Mesenchymal stem cell (in vitro differentiated cells and primary cell): ENCODE measurements around the gene HIVEP3.
A peak's percentile ranks its signal among the peaks of the same experiment; 100 is the strongest.

Experiments
- DNase-seq: peaks from one replicate; pipeline ENCODE4 v3.0.0-alpha.2; 2013
- H2AFZ ChIP-seq: one replicate; pipeline ENCODE4 v1.6.1; 2013; ENCODE audit warnings: low read depth, mild to moderate bottlenecking, control low read depth, inconsistent platforms, low read length, moderate library complexity
- H2AK5ac ChIP-seq: 2 replicates; pipeline ENCODE4 v1.6.1; 2013; ENCODE audit warnings: low read length, moderate library complexity, mild to moderate bottlenecking, inconsistent platforms; ENCODE audit not compliant: severe bottlenecking
- H2BK120ac ChIP-seq: one replicate; pipeline ENCODE4 v1.6.1; 2013; ENCODE audit warnings: low read depth, mild to moderate bottlenecking, inconsistent platforms, low read length, moderate library complexity
- H2BK12ac ChIP-seq, 2 experiments: one replicate each; pipeline ENCODE4 v1.6.1; 2013; ENCODE audit warnings: inconsistent platforms in 2 of 2, low read length in 2 of 2, mild to moderate bottlenecking in 2 of 2, moderate library complexity in 2 of 2, control low read depth in 1 of 2
- H2BK15ac ChIP-seq: one replicate; pipeline ENCODE4 v1.6.1; 2013; ENCODE audit warnings: mild to moderate bottlenecking, low read depth, inconsistent platforms; ENCODE audit not compliant: poor library complexity, severe bottlenecking
- H2BK5ac ChIP-seq: 2 replicates; pipeline ENCODE4 v1.6.1; 2013; ENCODE audit warnings: low read depth, mild to moderate bottlenecking, low read length, control low read depth, inconsistent platforms; ENCODE audit not compliant: poor library complexity, severe bottlenecking
- H3K14ac ChIP-seq, 2 experiments: one replicate each; pipeline ENCODE4 v1.6.1; 2013; ENCODE audit warnings: inconsistent platforms in 2 of 2, low read length in 2 of 2, control low read depth in 1 of 2, mild to moderate bottlenecking in 1 of 2, moderate library complexity in 1 of 2
- H3K18ac ChIP-seq, 2 experiments: one replicate each; pipeline ENCODE4 v1.6.1; 2013; ENCODE audit warnings: inconsistent platforms in 2 of 2, low read length in 2 of 2, control low read depth in 1 of 2, low read depth in 1 of 2, mild to moderate bottlenecking in 1 of 2
- H3K23ac ChIP-seq, 2 experiments: one replicate each; pipeline ENCODE4 v1.6.1; 2013; ENCODE audit warnings: inconsistent platforms in 2 of 2, low read length in 2 of 2, mild to moderate bottlenecking in 2 of 2, moderate library complexity in 2 of 2, control low read depth in 1 of 2
- H3K27ac ChIP-seq: 2 replicates; pipeline ENCODE4 v1.5.1; 2013; ENCODE audit warnings: mild to moderate bottlenecking, moderate library complexity, low read length, control low read depth, inconsistent platforms; ENCODE audit not compliant: poor library complexity, severe bottlenecking
- H3K27me3 ChIP-seq, 2 experiments: 2 replicates each; pipeline versions ENCODE4 v1.6.1 to v1.7.0; 2013; ENCODE audit warnings: low read length in 2 of 2, mild to moderate bottlenecking in 2 of 2, moderate library complexity in 2 of 2, control low read depth in 1 of 2, inconsistent platforms in 1 of 2; ENCODE audit not compliant: control insufficient read depth in 1 of 2, insufficient read depth in 1 of 2
- H3K36me3 ChIP-seq, 2 experiments: 2 replicates each; pipeline versions ENCODE4 v1.6.1 to v1.7.0; 2013; ENCODE audit warnings: low read length in 2 of 2, control low read depth in 1 of 2, inconsistent platforms in 1 of 2, low read depth in 1 of 2, mild to moderate bottlenecking in 1 of 2; ENCODE audit not compliant: insufficient read depth in 2 of 2, control insufficient read depth in 1 of 2
- H3K4ac ChIP-seq, 2 experiments: one replicate each; pipeline ENCODE4 v1.6.1; 2013; ENCODE audit warnings: inconsistent platforms in 2 of 2, low read length in 2 of 2, mild to moderate bottlenecking in 2 of 2, moderate library complexity in 2 of 2, control low read depth in 1 of 2, low read depth in 1 of 2
- H3K4me1 ChIP-seq: 2 replicates; pipeline ENCODE4 v1.6.1; 2013; ENCODE audit warnings: low read depth, low read length, control low read depth; ENCODE audit not compliant: control insufficient read depth, insufficient read depth
- H3K4me2 ChIP-seq: 2 replicates; pipeline ENCODE4 v1.6.1; 2013; ENCODE audit warnings: low read length, mild to moderate bottlenecking, inconsistent platforms; ENCODE audit not compliant: poor library complexity, severe bottlenecking
- H3K4me3 ChIP-seq, 2 experiments: 2 replicates each; pipeline versions ENCODE4 v1.5.1 to v1.7.0; 2013; ENCODE audit warnings: low read length in 2 of 2, mild to moderate bottlenecking in 2 of 2, control low read depth in 1 of 2, low read depth in 1 of 2; ENCODE audit not compliant: insufficient read depth in 1 of 2
- H3K79me1 ChIP-seq: replicated peaks from 2 replicates; pipeline ENCODE4 v1.6.1; 2013; ENCODE audit warnings: mild to moderate bottlenecking, control low read depth, low read length, inconsistent platforms; ENCODE audit not compliant: poor library complexity, severe bottlenecking
- H3K9ac ChIP-seq: 2 replicates; pipeline ENCODE4 v1.7.0; 2013; ENCODE audit warnings: mild to moderate bottlenecking, low read length, moderate library complexity
- H3K9me3 ChIP-seq: 2 replicates; pipeline ENCODE4 v1.7.0; 2013; ENCODE audit warnings: mild to moderate bottlenecking, low read length; ENCODE audit not compliant: control insufficient read depth
- H4K8ac ChIP-seq: one replicate; pipeline ENCODE4 v1.6.1; 2013; ENCODE audit warnings: inconsistent platforms, mild to moderate bottlenecking, low read length, moderate library complexity
- H4K91ac ChIP-seq: one replicate; pipeline ENCODE4 v1.6.1; 2013; ENCODE audit warnings: mild to moderate bottlenecking, low read length, inconsistent platforms
- WGBS: methylation state at CpG from one replicate; pipeline ENCODE4 v1.1.7; 2013; ENCODE audit warnings: mixed read lengths; 5-methylcytosine and 5-hydroxymethylcytosine counted together

The HIVEP3 gene

DNA sequence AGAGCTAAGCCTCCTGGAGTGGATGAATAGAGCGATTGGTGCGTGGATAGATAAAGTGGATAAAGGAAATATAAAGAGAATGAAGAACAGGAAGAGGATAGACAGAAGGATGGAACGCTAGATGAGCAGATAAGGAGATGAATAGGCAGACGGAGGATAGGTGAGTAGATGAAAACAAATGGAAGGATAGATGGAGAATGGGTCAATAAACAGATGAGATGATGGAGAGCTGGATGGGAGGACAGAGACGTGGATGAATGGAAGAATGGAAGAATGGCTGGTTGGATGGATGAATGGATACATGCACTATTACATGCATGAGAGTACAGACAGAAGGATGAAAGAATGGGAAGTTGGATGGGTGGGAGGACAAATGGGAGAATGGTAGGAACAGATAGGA lies 399.1 kb downstream of the HIVEP3 start:
- H2BK120ac ChIP-seq, result no peak overlapping the region
- peaks cover 0 to 23% of the 10 kb centered on the region in 2 experiments for H3K27me3 ChIP-seq
- no peak overlapping the region for H4K8ac ChIP-seq
- no peaks in the 10 kb centered on the region for H3K9me3 ChIP-seq
- H2BK15ac ChIP-seq, result no peak overlapping the region
- H3K9ac ChIP-seq, result no peak overlapping the region
- H4K91ac ChIP-seq, result no peak overlapping the region
- no peak overlapping the region for H3K4me2 ChIP-seq
- peaks cover 0 to 28% of the 10 kb centered on the region in 2 experiments for H3K36me3 ChIP-seq
- no peak overlapping the region for H3K4me3 ChIP-seq
- no peak overlapping the region for H3K23ac ChIP-seq
- H3K79me1 ChIP-seq, result no peaks in the 10 kb centered on the region
- WGBS, result 92% methylated on average over 4 of the region's 5 CpGs
- no peak overlapping the region for H3K4ac ChIP-seq
- peaks cover 18% of the 10 kb centered on the region for H3K4me1 ChIP-seq
- H2AFZ ChIP-seq, result no peak overlapping the region
- no peak overlapping the region for H2BK5ac ChIP-seq
- H3K27ac ChIP-seq, result no peak overlapping the region
- no peak overlapping the region for H2AK5ac ChIP-seq
- H2BK12ac ChIP-seq, result no peak overlapping the region
- H3K14ac ChIP-seq, result no peak overlapping the region
- no peak for DNase-seq
- H3K18ac ChIP-seq, result no peak overlapping the region

DNA sequence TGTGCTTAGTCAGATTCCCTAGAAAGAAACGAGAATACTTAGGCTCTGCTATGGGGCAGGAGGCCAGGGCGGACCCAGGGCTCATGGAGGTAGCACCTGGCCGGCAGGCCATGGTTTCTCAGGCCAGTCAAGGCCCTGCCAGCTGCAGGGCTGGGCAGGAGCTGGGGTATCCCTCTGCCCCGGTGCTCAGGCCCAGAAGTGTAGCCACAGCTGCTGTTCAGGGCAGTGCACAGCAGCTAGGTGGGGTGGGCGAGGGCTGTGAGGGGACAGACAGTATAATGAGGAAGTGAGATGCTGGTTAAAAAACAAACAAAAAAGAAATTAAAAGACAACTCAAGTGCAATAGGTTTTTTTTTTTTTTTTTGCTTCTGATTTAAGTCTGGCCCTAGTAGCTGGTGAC lies 400.3 kb downstream of the HIVEP3 start:
- Histone ChIP-seq H2BK15ac (no peak overlapping the region), H3K23ac (no peak overlapping the region), H3K18ac (no peak overlapping the region)

DNA sequence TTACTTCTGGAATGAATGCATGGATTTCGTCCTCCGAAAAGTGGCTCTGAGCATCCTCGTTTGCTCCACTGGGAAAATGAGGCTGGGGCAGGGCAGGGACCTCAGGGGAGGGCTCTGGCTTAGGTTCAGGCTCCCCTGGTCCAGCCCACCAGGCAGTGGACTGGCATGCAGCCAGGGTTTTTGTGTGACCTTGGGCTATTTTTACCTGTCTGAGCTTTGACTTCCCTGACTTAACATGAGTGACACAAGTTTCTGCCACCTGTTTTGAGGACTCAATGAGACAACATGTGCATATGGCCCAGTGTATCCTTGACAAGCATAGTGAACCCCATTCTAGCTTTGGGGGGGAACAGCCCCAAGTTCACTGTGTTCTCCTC lies 401.7 kb downstream of the HIVEP3 start:
- Histone ChIP-seq H3K79me1 (no peaks in the 10 kb centered on the region), H2BK12ac (no peak overlapping the region), H2BK15ac (no peak overlapping the region), H2BK120ac (no peak overlapping the region), H2AFZ (no peak overlapping the region), H3K18ac (no peak overlapping the region), H3K4me1 (peaks cover 15% of the 10 kb centered on the region), H3K36me3 (peaks cover 0 to 25% of the 10 kb centered on the region in 2 experiments), H4K8ac (no peak overlapping the region), H2BK5ac (no peak overlapping the region), H3K27ac (no peak overlapping the region), H2AK5ac (no peak overlapping the region), H3K4me2 (no peak overlapping the region), H3K4ac (no peak overlapping the region), H3K9ac (no peak overlapping the region), H3K23ac (no peak overlapping the region), H3K27me3 (peaks cover 0 to 23% of the 10 kb centered on the region in 2 experiments), H3K4me3 (no peak overlapping the region), H4K91ac (no peak overlapping the region), H3K14ac (no peak overlapping the region), H3K9me3 (no peaks in the 10 kb centered on the region)
- no peak for DNase-seq
- whole genome bisulfite sequencing, result 81% methylated on average over 3 of the region's 3 CpGs

More for the DNA sequence above, 400.3 kb downstream of the HIVEP3 start:
- 87% methylated on average over 4 of the region's 5 CpGs for WGBS
- Histone ChIP-seq H2BK12ac (no peak overlapping the region), H3K4me2 (no peak overlapping the region), H2BK5ac (no peak overlapping the region), H3K4me3 (no peak overlapping the region), H3K4me1 (peaks cover 15% of the 10 kb centered on the region), H3K9ac (no peak overlapping the region), H3K27ac (no peak overlapping the region), H3K14ac (no peak overlapping the region), H3K36me3 (peaks cover 0 to 20% of the 10 kb centered on the region in 2 experiments), H3K9me3 (no peaks in the 10 kb centered on the region), H3K4ac (no peak overlapping the region), H3K27me3 (peaks cover 0 to 23% of the 10 kb centered on the region in 2 experiments), H2AK5ac (no peak overlapping the region), H4K8ac (no peak overlapping the region), H3K79me1 (no peaks in the 10 kb centered on the region), H4K91ac (no peak overlapping the region), H2BK120ac (no peak overlapping the region), H2AFZ (no peak overlapping the region)
- DNase-seq, result no peak

DNA sequence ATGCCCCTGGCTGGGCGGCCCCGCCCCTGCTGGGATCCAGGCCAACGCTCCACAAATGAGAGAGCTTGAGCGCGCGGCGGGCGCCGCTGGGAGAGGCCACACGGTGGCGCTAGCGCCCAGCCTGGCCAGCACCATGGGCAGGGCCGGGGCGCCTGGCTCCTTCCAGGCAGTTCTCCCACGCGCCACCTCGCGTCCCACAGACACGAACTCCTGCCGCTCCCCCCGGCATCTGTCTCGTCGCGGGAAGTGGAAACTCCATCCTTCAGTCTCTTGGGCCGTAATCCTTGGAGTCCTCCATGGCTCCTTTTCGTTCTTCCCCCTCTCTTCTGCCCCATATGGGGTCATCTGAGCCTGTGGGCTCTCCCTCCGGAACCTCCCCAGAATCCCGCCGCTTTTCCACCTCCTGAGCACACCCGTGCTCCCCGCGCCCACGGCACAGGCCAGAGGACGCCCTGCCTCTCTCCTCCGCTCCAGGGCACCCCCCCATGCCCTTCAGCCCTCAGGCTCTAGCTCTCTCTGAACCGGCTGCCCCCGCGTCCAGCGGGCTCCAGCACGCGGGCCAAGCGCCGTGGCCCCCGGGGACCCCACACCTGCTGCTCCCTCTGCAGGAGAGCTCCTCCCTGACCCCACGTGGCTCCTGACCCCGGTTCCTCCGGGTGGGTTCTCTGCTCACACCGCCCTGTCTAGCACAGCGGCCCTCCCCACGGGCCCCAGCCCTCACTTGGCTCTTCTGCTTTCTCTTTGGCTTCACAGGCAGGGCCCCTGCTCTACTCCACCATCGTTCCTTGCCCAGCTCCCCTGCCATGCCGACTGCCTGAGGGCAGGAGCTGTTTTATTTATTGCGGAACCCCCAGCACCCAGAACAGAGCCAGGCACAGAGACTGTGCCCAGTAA lies 402.3 kb downstream of the HIVEP3 start:
- Histone ChIP-seq H4K91ac (peak overlapping the region; percentile 29), H3K4me3 (peak overlapping the region; percentile 0 to 80), H4K8ac (peak overlapping the region; percentile 22), H3K79me1 (no peaks in the 10 kb centered on the region), H3K27me3 (peaks cover 0 to 23% of the 10 kb centered on the region in 2 experiments), H2BK120ac (no peak overlapping the region), H3K14ac (peak overlapping the region in 1 of 2 experiments; percentile 49), H2AFZ (no peak overlapping the region), H3K9me3 (no peaks in the 10 kb centered on the region), H3K23ac (no peak overlapping the region), H3K27ac (no peak overlapping the region), H3K9ac (peak overlapping the region; percentile 65), H3K4me2 (peak overlapping the region; percentile 77), H3K4ac (no peak overlapping the region), H2BK12ac (peak overlapping the region in 1 of 2 experiments; percentile 56), H3K4me1 (peaks cover 15% of the 10 kb centered on the region), H3K36me3 (peaks cover 0 to 30% of the 10 kb centered on the region in 2 experiments), H2BK15ac (no peak overlapping the region), H3K18ac (no peak overlapping the region), H2AK5ac (no peak overlapping the region), H2BK5ac (no peak overlapping the region)
- WGBS, result 22% methylated on average over 53 of the region's 53 CpGs
- DNase-seq, result peak; percentile 85
